GM21529 (cell line): ENCODE measurements around the gene SPANXN2.
"Not testable (repeated sequence)": the region's sequence is repeated elsewhere in the genome, so short reads cannot be mapped to it uniquely, and the experiment has no call there.

Experiments used
- ATAC-seq: cut with Tn5 transposase; IDR thresholded peaks from one replicate; pipeline ENCODE4 v1.9.1; 2021; ENCODE audit not compliant: unreplicated experiment

Gene SPANXN2

GRCh38 chrX:143720652-143721051 is at the start of gene SPANXN2:
TSS of gene SPANXN2 (minus strand) at chrX:143720752. CDS start at chrX:143720668, 84 bp downstream.
- not testable (repeated sequence) for ATAC-seq

- ATAC-seq = no peak
These were observed 48.4 kb upstream of the SPANXN2 start for GRCh38 chrX:143768976-143769375.

- not testable (repeated sequence) for ATAC-seq
These were observed 47.2 kb upstream of the SPANXN2 start for GRCh38 chrX:143767789-143768188.

GRCh38 chrX:143757887-143758286 is 37.3 kb upstream of the SPANXN2 start:
- no peak for ATAC-seq

- ATAC-seq = no peak
These were observed 36.8 kb upstream of the SPANXN2 start for GRCh38 chrX:143757375-143757774.

GRCh38 chrX:143754183-143754582 is 33.6 kb upstream of the SPANXN2 start:
- no peak for ATAC-seq

GRCh38 chrX:143733866-143734265 is 13.3 kb upstream of the SPANXN2 start:
- no peak for ATAC-seq

- no peak for ATAC-seq
These were observed 5.7 kb upstream of the SPANXN2 start for GRCh38 chrX:143726296-143726695.

- no peak for ATAC-seq
These were observed 19.1 kb downstream of the SPANXN2 start for GRCh38 chrX:143701460-143701859.

GRCh38 chrX:143694885-143695284 is 25.7 kb downstream of the SPANXN2 start:
- ATAC-seq = no peak

GRCh38 chrX:143683486-143683885 is 37.1 kb downstream of the SPANXN2 start:
- no peak for ATAC-seq

- no peak for ATAC-seq
These were observed 45.6 kb downstream of the SPANXN2 start for GRCh38 chrX:143674926-143675325.

- no peak for ATAC-seq
These were observed 51.2 kb downstream of the SPANXN2 start for GRCh38 chrX:143669395-143669794.

GRCh38 chrX:143664302-143664701 is 56.2 kb downstream of the SPANXN2 start:
- no peak for ATAC-seq

GRCh38 chrX:143663755-143664154 is 56.8 kb downstream of the SPANXN2 start:
- no peak for ATAC-seq
